ENCODE measurements around the gene RERE.
A peak's percentile ranks its signal among the peaks of the same experiment; 100 is the strongest.

Gene RERE

DNA sequence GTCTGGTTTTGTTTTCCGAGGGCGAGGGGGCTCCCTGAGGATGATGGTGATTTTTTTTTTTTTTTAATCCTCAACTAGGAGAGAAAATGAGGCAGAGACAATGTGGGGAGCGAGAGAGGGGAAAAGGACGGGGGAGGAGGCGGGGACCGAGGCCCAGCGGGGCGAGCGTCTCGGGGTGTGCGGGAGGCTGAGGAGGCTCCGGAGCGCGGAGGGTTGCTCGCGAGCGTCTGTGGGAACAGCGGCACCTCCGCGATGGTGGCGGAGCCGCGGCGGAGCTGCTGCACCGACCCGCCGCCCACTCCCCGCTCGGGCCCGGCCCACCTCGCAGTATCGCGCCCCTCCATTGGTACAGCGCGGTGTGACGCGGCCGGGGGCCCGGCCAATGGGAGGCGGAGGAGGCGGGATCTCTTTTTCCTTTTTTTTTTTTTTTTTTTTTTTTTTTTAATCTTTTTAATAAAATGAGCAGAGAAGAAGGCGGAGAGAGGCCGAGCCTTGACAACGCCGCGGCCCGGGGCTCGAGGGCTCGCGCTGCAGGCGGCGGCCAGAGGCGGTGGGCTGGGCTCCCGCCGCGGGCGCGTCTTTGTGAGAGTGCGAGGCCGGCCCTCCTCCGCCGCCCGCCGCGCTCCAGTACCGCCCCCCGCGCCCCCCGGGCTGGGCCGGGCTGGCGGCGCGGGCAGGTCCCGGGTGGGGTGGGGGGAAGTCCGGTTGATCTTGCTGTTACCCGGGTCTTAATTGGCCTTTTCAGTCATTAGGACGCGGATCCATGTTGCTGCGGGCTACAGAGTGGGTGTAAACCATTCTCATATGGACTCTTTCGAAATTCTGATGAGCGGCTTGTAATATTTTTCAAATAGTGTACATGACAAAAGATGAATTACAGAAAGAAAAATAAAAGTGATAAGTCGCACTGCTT is at the start of gene RERE:
Gene RERE, minus strand, starts transcription at position 229 of the 913 bp plus-strand sequence.
- H3K9me3 Mint-ChIP-seq, result no peaks in the 10 kb centered on the region
- DNase-seq, result peak; percentile 97 to 98
- H3K4me3 Mint-ChIP-seq, result peak within 1 kb of the TSS; percentile 97 to 98
- peak within 1 kb of the TSS; percentile 98 to 99 for H3K27ac Mint-ChIP-seq
- H3K27me3 Mint-ChIP-seq, result no peaks in the 10 kb centered on the region
- peaks cover 45% of the 10 kb centered on the region for H3K4me1 Mint-ChIP-seq
- peak; percentile 99 for ATAC-seq

DNA sequence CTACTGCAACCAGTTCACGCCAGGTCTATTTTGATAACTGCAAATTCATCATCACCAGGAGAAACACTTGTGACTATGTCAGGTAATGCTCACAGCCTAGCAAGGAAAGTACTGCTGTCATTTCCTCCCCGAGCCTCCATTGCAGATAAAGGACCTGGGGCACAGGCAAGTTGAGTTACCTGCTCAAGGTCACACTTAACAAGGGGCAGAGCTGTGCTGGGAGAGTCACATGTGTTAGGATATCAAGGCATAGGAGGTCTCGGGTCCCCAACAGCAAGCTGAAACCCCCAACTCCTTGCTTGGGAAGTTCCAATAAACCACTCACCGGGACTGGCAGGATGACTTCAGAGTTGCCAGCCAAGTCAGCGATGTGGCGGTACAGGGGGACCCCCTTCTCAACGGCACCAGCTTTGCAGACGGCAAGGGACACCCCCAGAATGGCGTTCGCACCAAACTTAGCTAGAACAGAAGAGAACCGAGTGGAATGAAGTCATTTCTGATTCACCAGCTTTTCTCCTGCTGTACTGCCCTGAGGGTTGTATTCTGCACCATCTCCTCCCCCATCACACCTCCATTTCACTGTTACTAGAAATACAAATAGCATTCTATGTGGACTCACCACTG is 49.5 kb upstream of the RERE start:
- Mint-ChIP-seq H3K4me3 (peak overlapping the region in 1 of 2 donors; percentile 12), H3K27ac (peak overlapping the region; percentile 56 to 96), H3K27me3 (no peaks in the 10 kb centered on the region), H3K4me1 (peaks cover 75% of the 10 kb centered on the region), H3K9me3 (no peaks in the 10 kb centered on the region)
- ATAC-seq, result peak; percentile 84
- peak in 1 of 2 donors; percentile 65 for DNase-seq

- no peaks in the 10 kb centered on the region for H3K9me3 Mint-ChIP-seq
- H3K27me3 Mint-ChIP-seq, result no peaks in the 10 kb centered on the region
- DNase-seq (no peak), ATAC-seq (peak; percentile 9)
- peak overlapping the region in 1 of 2 donors; percentile 12 for H3K4me3 Mint-ChIP-seq
- peaks cover 71% of the 10 kb centered on the region for H3K4me1 Mint-ChIP-seq
- peak overlapping the region; percentile 56 to 80 for H3K27ac Mint-ChIP-seq
These were observed 48.8 kb upstream of the RERE start for GRCh38 chr1:8866173-8866791.

- DNase-seq (no peak), ATAC-seq (no peak)
- Mint-ChIP-seq H3K27ac (no peak overlapping the region), H3K4me1 (peaks cover 70% of the 10 kb centered on the region), H3K4me3 (no peak overlapping the region), H3K9me3 (no peaks in the 10 kb centered on the region), H3K27me3 (no peaks in the 10 kb centered on the region)
These were observed 47.4 kb upstream of the RERE start for GRCh38 chr1:8864713-8865344.

DNA sequence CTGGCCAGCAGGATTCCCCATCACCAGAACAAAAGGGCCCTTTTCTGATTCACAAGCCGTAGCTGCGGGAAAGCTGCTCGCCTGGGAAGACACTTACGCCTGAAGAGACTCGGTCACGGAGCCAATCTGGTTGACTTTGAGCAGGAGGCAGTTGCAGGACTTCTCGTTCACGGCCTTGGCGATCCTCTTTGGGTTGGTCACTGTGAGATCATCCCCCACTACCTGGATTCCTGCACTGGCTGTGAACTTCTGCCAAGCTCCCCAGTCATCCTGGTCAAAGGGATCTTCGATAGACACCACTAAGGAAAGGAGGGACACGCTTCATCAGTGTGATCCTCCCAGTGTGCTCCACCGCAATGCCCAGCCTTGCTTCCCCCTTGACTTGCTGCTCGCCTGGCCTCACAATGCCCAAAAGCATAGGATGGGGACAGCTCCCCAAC is 46.4 kb upstream of the RERE start:
- Mint-ChIP-seq H3K27me3 (no peaks in the 10 kb centered on the region), H3K27ac (peak overlapping the region in 1 of 2 donors; percentile 85), H3K9me3 (no peaks in the 10 kb centered on the region), H3K4me1 (peaks cover 68% of the 10 kb centered on the region), H3K4me3 (no peak overlapping the region)
- DNase-seq, result no peak
- ATAC-seq, result no peak

DNA sequence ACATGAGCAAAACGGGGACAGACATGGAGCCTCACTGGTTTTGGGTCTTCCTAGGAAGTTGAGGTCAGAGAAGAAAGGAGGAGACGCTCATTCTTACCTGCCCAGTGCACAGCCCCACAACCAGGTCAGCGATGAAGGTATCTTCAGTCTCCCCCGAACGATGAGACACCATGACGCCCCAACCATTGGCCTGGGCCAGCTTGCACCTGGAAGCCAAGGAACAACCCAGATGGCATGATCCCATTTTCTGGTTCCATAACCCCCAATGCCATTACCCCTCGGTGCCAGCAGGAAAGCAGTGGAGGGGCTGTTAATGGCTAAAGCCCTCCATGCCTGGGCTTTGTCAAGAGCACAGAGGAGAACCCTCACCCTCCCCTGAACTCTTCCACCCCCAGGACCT is 45.7 kb upstream of the RERE start:
- ATAC-seq (no peak), DNase-seq (no peak)
- Mint-ChIP-seq H3K27ac (peak overlapping the region; percentile 3 to 5), H3K27me3 (no peaks in the 10 kb centered on the region), H3K4me3 (no peak overlapping the region), H3K4me1 (peaks cover 74% of the 10 kb centered on the region), H3K9me3 (no peaks in the 10 kb centered on the region)

GRCh38 chr1:8862528-8862927 is 45.1 kb upstream of the RERE start:
- H3K27ac Mint-ChIP-seq, result peak overlapping the region in 1 of 2 donors; percentile 3
- no peaks in the 10 kb centered on the region for H3K27me3 Mint-ChIP-seq
- DNase-seq (peak; percentile 54 to 56), ATAC-seq (peak; percentile 50)
- peaks cover 71% of the 10 kb centered on the region for H3K4me1 Mint-ChIP-seq
- no peaks in the 10 kb centered on the region for H3K9me3 Mint-ChIP-seq
- no peak overlapping the region for H3K4me3 Mint-ChIP-seq

GRCh38 chr1:8860738-8861516 is 43.5 kb upstream of the RERE start:
- H3K9me3 Mint-ChIP-seq, result peaks cover 0 to 11% of the 10 kb centered on the region in 2 donors
- DNase-seq (no peak), ATAC-seq (no peak)
- peaks cover 58% of the 10 kb centered on the region for H3K4me1 Mint-ChIP-seq
- no peak overlapping the region for H3K4me3 Mint-ChIP-seq
- no peaks in the 10 kb centered on the region for H3K27me3 Mint-ChIP-seq
- H3K27ac Mint-ChIP-seq, result peak overlapping the region; percentile 29 to 95

GRCh38 chr1:8858888-8859706 is 41.7 kb upstream of the RERE start:
- Mint-ChIP-seq H3K4me3 (no peak overlapping the region), H3K27me3 (no peaks in the 10 kb centered on the region), H3K9me3 (peaks cover 0 to 12% of the 10 kb centered on the region in 2 donors), H3K4me1 (peaks cover 56% of the 10 kb centered on the region), H3K27ac (peak overlapping the region in 1 of 2 donors; percentile 82)
- ATAC-seq, result peak; percentile 56
- peak; percentile 47 to 54 for DNase-seq

- peak overlapping the region; percentile 22 to 65 for H3K27ac Mint-ChIP-seq
- no peak overlapping the region for H3K4me3 Mint-ChIP-seq
- no peaks in the 10 kb centered on the region for H3K27me3 Mint-ChIP-seq
- H3K9me3 Mint-ChIP-seq, result peaks cover 0 to 12% of the 10 kb centered on the region in 2 donors
- ATAC-seq, result peak; percentile 33
- DNase-seq, result no peak
- H3K4me1 Mint-ChIP-seq, result peaks cover 47% of the 10 kb centered on the region
These were observed 40.8 kb upstream of the RERE start for GRCh38 chr1:8858112-8858668.

DNA sequence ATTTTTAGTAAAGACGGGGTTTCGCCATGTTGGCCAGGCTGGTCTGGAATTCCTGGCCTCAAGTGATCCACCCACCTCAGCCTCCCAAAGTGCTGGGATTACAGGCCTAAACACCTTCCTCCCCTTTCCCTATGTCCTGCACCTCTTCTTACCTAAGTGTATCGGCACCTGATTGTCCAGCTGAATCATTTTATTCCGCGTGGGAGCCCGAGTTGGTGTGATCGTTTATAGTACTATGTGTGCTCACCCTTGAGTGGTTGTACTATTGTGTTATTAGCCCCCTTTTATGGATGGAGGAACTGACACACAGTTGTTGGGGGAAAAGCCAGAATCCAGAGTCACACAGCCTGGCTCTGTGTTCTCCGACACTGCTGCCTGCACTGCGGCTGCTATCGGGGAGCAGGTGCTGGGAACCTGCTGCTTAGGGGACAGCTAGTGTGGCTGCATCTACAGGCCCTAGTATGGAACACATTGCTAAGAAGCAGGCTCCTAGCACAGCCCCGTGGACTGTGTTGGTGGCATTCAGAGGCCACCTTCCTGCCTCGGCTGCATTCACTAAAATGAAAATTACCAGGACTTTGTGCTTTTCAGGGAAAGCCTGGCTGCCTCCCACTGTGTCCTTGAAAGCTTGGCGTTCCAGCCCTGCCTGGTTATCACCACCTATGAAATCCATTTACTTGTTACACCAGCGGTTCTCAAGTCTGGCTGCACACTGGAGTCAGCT is 39.4 kb upstream of the RERE start:
- Mint-ChIP-seq H3K27me3 (no peaks in the 10 kb centered on the region), H3K9me3 (peaks cover 0 to 12% of the 10 kb centered on the region in 2 donors), H3K4me3 (no peak overlapping the region), H3K27ac (no peak overlapping the region), H3K4me1 (peaks cover 35% of the 10 kb centered on the region)
- no peak for ATAC-seq
- DNase-seq, result no peak

- no peak for ATAC-seq
- Mint-ChIP-seq H3K27ac (no peak overlapping the region), H3K27me3 (no peaks in the 10 kb centered on the region), H3K4me1 (peaks cover 14% of the 10 kb centered on the region), H3K4me3 (no peak overlapping the region), H3K9me3 (peaks cover 0 to 12% of the 10 kb centered on the region in 2 donors)
- DNase-seq, result no peak
These were observed 36.8 kb upstream of the RERE start for GRCh38 chr1:8854240-8854639.

DNA sequence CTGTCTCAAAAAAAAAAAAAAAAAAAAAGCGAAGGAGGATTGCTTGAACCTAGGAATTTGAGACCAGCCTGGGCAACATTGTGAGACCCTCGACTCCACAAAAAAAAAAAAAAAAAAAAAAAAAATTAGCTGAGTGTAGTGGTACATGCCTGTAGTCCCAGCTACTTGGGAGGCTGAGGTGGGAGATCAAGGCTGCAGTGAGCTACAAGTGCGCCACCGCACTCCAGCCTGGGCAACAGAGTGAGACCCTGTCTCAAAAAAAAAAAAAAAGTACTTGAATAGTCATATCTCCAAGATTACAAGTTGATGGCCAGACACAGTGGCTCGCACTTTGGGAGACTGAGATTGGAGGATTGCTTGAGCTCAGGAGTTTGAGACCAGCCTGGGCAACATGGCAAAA is 33.6 kb upstream of the RERE start:
- DNase-seq (no peak), ATAC-seq (no peak)
- Mint-ChIP-seq H3K9me3 (peaks cover 0 to 2% of the 10 kb centered on the region in 2 donors), H3K4me1 (peaks cover 11% of the 10 kb centered on the region), H3K4me3 (no peak overlapping the region), H3K27me3 (peaks cover 9% of the 10 kb centered on the region), H3K27ac (no peak overlapping the region)
